Activated CD4-positive, CD25-positive, alpha-beta regulatory T cell treated with anti-CD3 and anti-CD28 coated beads, Interleukin-2, amount 50 U/mL, for 72 hours (primary cell): ENCODE results near the gene WRAP73.
"Not testable (repeated sequence)": the region's sequence is repeated elsewhere in the genome, so short reads cannot be mapped to it uniquely, and the experiment has no call there.

Source experiments
- DNase-seq: peaks from one replicate; pipeline ENCODE4 v3.0.0; 2021

WRAP73 gene

DNA sequence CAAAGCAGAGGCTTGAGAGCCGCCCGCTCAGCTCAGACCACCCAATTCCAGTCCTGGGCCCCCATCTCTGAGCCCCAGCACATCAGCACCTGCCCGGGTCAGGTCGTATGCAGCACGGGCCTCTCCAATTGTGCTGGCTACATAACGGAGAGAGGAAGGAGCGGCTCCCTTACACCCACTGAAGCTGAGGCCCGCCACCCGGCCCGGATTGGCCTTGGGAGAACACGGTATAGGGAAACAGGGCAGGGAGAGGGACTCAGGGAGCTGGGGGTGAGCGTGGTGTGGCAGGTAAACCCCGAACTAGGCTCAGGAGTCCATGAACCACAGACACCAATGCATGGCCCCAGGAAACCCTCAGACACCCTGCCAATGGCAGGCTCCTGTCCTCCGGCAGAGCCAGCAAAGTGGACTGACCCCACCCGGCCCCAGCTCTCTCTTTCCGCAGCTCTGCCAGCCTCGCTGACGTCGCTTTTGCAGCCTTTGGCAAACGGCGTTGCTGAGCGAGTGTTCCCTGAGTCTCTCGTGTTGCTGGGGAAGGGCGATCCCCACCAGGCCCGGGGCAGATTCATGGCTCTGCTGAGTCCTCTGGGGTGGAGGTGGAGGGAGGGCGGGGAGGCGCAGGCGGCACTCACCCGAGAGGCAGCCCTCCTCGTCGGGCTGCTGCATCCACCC, 55.1 kb downstream of the WRAP73 start:
- DNase-seq = no peak

DNA sequence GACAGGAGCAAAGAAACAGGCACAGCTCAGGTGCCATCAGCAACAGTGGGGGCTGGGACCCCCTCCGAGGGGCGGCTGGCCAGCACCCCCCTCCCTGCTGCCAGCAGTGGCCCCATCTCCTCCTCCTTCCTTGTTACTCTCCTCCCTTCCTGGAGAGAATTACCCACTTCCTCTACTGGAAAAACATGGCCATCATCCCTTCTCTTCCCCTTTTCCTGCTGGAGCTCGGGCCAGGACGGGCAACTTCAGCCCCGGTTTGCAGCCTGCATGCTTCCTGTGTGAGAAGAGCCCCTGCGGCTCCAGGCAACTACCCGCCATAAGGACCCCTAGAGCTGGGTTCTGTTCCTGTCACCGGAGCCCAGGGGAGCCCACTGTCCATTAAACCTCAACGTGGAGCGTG, 56.2 kb downstream of the WRAP73 start:
- no peak for DNase-seq

DNA sequence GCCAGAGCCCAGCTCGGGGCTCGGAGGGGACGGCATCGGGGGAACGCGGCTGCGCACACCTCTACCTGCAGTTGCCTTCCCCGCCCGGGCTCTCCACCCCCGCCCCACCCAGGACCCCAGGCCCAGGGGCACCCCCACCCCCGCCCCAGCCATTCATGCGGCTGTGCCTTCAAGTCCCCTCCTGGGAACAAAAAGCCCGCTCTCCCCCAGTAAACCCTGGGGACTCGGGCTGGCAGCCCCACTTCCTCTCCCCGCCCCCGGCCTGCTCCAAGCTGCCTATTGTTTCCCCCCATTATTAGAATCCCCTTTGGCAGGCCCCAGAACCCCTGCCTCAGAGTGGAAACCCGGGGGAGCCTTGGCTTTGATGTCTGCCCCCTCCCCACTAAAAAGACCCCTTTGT, 56.6 kb downstream of the WRAP73 start:
- DNase-seq = no peak

DNA sequence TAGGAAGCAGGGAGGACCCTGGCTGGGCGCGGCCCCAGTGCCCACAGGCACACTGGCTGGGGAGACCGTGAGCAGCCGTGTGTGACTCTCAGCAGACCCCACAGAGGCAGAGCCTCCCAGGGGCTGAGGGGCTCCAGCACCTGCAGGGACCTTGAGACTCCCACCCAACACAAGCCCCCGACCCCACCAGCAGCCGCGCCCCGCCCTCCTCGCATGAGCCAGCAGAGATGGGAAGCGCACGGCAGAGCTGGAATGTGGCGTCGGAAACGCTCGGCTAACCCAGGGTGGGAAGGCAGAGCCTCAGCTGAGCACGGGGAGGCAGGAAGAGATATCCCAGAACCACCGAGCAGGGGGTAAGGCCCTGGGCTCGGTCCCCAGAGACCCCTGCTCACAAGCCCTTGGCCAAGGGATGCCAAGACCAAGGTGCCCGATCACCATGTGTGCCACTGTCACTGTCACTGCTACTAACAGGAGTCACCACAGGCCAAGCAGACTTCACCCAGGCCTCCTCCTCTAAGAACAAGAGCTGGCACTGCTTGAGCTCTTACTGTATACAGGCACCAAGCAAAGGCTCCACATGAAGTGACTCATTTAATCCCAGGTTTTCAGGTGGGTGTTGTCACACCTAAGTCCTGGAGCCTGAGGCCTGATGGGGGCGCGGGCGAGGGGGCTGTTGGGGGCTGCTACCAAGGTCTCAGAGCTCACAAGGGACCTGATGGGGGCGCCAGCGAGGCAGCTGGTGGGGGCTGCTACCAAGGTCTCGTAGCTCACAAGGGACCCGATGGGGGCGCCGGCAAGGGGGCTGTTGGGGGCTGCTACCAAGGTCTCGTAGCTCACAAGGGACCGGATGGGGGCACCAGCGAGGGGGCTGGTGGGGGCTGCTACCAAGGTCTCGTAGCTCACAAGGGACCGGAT, 58.7 kb downstream of the WRAP73 start:
- DNase-seq = no peak

DNA sequence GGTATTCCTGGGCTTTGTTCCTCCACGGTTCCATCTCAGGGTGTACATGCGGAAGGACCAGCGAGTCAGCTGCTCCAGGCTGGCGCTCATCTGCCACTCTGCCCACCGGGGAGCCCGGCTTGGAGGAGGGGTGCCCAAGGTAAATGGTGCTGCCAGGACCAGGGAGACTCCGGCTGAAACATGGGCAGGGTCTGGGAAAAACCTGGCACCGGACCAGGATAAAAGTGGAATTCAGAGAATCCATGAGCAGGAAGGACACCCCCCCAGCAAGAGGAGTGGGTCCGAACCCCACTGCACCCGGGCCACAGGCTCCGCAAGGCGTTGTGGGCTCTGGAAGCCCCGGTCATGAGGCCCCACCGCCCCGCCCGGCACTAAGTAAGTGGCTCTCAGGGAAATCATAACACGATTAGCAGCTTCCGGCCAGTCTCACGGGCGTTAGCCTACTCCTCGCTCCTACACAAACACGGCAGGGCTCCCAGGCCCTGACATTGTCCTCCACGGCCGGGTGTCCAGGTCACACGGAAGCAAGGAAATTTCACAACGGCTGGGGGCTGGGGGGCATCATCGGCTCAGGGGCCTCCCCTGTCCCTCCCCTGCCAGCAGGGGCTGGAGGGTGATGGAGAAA, 59.7 kb downstream of the WRAP73 start:
- DNase-seq = no peak

DNA sequence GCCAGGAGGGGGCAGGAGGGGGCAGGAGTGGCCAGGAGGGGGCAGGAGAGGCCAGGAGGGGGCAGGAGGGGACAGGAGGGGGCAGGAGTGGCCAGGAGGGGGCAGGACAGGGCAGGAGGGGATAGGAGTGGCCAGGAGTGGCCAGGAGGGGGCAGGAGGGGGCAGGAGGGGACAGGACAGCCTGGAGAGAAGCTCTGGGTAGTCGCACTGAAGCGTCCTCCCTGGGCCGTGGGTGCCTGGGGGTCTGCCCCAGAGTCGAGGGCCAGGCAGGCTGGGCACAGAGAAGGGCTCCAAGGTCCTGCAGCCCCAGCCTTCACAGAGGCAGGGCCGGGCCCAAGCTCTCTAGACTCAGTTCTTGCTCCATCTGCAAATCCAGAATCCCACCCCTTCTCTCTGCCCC, 61.5 kb downstream of the WRAP73 start:
- no peak for DNase-seq

DNA sequence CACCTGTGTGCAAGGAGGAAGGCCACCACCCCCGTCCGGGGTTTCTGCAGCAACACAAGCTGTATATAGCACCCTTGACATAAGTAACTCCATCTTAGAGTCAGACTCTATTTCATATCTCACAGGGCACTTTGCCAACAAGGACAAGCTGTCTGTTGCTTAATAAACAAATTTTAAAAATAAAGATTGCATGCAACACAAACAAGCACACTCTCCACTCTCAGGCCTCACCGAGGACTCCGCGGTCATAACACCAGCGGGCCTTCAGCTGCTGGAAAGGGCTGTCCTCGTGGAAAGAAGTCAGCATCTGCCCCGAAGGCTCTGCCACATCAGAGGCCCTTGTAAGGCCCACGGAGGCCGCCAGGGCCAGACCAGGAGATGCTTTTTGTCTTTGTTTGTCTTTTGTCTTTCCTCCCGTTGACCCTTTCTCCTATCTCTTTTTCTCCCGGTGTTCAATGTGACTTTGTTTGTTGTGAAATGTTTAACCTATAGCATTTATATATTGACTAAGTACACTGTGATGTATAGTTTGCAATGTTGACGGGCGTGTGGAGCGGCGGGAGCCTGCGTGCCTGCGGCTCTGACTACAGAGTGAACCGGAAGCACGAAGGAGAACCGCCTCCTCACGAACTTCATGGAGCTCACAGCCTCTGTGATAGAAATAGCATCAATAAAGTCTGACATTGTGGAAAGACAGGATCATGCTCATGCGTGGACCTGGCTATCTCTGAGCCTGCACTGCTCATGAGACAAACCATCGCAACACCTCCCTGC, 62.7 kb downstream of the WRAP73 start:
- no peak for DNase-seq

DNA sequence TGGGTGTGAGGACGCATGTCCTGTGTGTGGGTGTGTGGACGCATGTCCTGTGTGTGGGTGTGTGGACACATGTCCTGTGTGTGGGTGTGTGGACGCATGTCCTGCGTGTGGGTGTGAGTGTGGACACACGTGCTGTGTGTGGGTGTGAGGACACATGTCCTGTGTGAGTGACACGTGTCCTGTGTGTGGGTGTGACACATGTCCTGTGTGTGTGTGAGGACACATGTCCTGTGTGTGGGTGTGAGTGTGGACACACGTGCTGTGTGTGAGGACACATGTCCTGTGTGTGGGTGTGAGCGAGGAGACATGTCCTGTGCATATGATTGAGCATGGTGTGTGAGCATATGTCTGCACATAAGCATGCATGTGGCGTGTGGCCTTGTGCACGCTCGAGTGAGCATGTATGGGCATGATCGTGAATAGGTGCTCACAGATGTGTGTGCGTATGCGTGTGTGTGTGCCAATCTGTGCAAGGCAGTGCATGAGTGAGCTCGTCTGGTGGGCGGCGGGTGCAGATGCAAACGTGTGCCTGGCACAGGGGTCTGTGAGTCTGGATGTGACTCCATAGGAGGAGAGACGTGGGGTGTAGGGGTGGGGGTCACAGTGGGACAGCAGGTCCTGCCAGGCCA, 63.8 kb downstream of the WRAP73 start:
- no peak for DNase-seq

DNA sequence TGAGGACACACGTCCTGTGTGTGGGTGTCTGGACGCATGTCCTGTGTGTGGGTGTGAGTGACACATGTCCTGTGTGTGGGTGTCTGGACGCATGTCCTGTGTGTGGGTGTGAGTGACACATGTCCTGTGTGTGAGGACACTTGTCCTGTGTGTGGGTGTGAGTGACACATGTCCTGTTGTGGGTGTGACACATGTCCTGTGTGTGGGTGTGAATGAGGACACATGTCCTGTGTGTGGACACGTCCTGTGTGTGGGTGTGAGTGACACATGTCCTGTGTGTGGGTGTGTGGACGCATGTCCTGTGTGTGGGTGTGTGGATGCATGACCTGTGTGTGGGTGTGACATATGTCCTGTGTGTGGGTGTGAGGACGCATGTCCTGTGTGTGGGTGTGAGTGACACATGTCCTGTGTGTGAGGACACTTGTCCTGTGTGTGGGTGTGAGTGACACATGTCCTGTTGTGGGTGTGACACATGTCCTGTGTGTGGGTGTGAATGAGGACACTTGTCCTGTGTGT, 64.5 kb downstream of the WRAP73 start:
- not testable (repeated sequence) for DNase-seq

DNA sequence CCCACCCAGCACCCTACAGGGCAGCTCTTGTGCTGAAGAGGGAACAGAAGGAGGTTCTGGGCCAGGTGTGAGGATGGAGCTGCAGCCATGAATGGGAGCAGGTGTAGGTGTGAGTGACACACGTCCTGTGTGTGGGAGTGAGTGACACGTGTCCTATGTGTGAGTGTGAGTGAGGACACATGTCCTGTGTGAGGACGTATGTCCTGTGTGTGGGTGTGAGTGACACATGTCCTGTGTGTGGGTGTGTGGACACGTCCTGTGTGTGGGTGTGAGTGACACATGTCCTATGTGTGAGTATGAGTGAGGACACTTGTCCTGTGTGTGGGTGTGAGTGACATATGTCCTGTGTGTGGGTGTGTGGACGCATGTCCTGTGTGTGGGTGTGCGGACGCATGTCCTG, 65.0 kb downstream of the WRAP73 start:
- DNase-seq = no peak

DNA sequence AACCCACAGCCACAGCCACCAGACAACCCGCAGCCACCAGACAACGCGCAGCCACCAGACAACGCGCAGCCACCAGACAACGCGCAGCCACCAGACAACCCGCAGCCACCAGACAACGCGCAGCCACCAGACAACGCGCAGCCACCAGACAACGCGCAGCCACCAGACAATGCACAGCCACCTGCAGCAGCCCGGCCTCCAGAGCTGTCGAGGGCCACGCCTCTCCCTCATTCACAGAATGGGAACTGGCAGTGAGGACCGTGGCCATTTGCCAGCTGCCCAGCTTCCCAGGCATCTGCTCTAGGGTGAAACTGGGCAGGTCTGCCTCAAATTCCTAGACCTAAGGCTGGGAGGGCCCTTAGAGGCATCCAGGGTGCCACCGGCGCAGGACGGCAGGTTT, 66.2 kb downstream of the WRAP73 start:
- DNase-seq = not testable (repeated sequence)

DNA sequence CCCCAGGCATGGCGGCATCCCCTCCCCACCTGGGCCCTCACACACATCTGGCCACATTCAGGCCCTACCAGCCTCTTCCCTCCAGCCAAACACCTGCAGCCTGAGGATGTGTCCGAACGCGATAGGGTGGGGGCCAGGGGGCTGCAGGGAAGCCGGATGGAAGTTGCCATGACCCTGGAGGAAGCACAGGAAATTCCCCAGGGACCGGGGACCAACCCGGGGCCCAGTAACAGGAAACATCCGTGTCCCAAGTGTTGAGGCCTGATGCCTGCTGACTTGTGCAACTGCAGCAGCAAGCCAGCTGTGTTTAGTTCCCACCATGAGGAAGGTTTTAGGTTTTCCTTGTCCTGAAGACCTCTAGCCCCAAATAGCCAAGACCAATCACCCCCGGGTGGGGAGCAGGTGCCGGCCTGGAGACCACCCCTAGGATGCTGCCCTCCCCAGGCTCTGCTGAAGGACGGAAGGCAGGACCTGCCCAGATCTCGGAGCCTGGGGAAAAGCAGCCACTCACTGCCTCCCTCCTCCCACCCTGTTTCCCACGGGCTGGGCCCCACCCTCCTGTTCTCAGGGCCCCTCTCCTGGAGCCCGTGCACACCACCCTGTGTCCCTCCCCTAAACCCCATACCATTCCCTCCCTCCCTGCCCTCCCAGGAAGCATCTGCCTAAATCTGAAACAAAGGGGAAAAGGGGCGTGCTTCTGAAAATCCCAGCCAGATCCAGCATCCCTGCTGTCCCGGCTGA, 68.4 kb downstream of the WRAP73 start:
- DNase-seq = no peak
